Middle frontal gyrus (tissue), 1 donor: ENCODE measurements around the gene COQ2.
"Not testable (repeated sequence)": the region's sequence is repeated elsewhere in the genome, so short reads cannot be mapped to it uniquely, and the experiment has no call there.

ENCODE experiments used
- DNase-seq: peaks from one replicate; pipeline ENCODE4 v3.0.0-alpha.2; 2015; ENCODE audit warnings: low spot score; ENCODE audit errors: extremely low spot score

Gene COQ2

DNA sequence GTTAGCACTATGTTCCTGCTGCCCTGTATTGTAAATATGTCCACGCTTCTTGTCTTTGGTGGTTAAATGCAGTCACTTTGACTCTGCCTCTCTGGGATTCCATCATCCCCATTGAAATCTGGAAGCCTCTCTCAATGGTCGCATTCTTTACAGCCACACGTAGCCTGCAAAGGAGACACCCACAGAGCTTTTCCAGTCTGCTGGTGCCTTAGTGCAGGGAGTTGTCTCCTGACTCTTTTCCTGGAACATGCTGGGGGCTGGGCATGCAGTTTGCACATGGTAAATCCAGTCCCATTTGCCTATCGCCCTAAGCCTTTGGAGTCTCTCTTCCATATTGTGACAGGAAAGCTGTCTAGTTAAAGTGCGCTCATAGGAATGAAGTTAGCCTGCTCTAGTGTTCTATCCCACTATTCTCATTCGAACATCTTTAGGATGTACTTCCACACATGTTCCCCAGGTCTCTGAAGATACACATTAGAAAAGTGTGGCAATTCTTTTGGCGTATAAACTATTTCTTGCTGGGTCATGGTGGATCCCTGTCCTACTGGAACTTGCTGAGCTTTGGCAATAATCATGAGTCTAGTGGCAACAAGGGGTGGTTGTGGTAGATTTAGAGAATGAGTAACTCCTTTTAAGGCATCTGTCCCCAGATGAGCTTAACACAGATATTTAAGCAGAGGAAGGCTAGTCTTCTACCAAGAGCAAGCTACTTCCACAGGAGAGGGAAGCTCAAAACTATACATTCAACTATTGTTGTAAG is 33.7 kb downstream of the COQ2 start:
- DNase-seq, result no peak

GRCh38 chr4:83248486-83248885 is 36.1 kb downstream of the COQ2 start:
- no peak for DNase-seq

DNA sequence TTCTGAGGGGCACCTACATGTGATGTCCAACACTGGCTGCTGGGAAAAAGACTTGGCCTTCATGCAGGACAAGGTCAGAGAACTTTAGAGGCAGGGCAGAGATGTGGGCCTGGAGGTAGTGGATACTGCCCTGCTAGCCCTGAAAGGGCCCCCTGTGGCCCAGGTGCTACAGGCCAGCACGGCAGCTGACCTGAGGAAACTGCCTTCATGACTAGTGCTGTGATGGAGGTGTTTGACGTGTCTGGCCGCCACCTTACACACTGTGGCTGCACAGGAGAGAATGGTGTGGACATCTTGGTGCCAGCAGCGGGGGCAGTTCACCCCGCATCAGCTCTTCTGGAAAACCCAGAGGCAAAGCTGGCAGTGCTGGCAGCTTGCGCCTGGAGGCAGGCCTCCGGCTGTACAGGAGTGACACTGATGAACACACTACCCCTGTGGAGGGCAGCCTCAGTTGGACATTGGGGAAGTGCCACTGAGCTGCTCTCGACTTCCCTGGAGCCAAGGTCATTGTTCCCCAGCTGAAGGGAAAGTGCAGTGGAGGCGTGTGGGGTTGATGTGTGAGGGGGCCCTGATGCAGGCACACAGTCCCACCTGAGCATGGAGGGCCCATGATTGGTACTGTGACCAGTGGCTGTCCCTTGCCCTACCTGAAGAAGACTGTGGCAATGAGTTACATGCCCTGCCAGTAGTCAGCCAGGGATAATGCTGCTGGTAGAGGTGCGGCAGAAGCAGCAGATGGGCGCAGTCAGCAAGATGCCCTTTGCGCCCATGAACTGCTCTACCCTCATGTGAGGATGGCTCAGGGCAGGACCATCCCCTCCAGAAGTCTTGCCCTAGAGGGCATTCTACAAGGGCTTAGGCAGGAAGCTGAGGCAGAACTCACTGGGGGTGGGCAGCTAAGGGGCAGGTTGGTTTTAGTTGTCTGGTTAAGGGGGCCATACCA is 36.9 kb downstream of the COQ2 start:
- DNase-seq, result no peak

- no peak for DNase-seq
Observed at GRCh38 chr4:83241132-83241531, 43.5 kb downstream of the COQ2 start.

DNA sequence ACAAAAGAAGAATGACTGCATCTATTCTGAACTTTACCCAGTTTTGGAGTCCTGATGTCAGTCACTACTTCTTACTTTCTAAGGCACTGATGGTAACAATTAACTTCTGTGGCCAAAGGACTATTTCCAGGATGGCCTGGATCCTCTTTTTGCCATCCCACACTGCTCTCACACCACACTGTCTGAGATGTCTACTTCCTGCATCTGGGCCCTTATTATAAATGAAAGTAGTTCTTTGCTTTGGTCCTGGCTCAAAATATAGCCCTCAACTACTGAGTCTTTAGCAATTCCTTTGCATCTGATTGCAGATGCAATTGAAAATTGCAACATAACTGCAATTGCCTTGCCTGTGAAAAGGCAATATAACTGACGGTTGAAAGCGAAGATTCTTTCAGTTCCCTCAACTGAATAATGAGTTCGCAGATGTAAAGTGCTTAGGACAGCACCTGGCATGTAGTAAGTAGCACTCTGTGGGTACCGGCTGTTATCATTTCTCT is 44.2 kb downstream of the COQ2 start:
- no peak for DNase-seq

GRCh38 chr4:83238393-83239248 is 46.0 kb downstream of the COQ2 start:
- DNase-seq, result no peak

GRCh38 chr4:83237591-83237990 is 47.0 kb downstream of the COQ2 start:
- DNase-seq, result no peak

DNA sequence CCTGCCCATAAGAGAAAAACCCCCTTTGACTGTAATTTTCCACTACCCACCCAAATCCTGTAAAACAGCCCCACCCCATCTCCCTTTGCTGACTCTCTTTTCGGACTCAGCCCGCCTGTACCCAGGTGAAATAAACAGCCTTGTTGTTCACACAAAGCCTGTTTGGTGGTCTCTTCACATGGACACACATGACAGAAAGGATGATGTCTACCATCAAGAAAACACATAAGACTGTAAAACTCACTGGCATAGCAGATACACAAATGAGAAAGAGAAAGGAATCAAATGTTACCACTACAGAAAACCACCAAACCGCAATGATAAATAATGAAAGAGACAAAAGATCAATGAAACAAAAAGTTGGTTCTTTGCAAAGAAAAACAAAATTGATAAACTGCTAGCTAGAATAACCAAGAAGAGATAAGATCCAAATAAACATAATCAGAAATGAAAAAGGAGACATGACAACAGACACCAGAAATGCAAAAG is 48.9 kb downstream of the COQ2 start:
- not testable (repeated sequence) for DNase-seq

- no peak for DNase-seq
Observed at GRCh38 chr4:83234902-83235644, 49.5 kb downstream of the COQ2 start.

DNA sequence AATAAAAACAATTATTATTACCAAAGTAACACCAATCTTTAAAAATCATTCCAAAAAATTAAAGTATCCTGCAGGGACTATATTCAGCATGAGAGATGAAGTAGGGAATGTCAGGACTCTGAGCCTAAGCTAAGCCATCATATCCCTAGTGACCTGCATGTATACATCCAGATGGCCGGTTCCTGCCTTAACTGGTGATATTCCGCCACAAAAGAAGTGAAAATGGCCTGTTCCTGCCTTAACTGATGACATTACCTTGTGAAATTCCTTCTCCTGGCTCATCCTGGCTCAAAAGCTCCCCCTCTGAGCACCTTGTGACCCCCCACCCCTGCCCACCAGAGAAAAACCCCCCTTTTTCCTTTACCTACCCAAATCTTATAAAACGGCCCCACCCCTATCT is 50.2 kb downstream of the COQ2 start:
- not testable (repeated sequence) for DNase-seq

DNA sequence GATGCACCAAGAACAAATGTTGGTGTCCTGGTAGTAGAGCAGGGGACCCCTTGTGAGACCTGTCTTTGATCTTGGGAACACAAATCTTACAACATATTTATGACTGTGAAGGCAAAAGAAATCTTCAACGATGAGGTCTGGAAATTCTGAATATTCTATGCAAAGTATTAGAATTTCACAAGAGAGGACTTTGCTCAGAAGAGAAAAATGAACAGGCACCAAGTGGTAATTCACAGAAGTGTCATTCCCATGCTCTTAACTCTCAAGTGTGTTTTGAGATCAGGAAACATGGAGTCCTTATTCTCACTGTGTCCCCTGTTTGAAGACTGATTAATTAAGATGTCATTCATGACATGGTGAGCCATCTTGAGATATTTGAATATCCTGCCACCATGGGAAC is 52.5 kb downstream of the COQ2 start:
- no peak for DNase-seq

GRCh38 chr4:83231620-83232076 is 53.0 kb downstream of the COQ2 start:
- no peak for DNase-seq

DNA sequence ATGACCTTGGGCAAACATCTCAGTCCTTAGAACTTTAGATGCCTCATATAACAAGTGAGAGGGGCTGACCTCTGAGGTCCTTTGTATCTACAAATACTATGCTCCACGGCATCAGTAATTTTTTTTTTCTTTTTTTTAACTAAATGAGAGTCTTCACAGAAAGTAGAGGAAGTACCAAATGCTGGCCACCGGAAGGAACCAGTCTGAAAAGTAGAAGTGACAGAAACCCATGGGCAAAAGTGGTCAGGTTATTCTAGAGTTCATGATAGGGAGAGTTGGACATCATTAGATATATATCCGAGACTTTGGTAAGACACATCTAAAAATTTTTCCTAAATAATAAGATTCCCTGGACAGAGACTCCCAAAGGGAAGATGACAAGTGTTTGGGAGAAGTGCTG is 53.7 kb downstream of the COQ2 start:
- DNase-seq, result no peak

DNA sequence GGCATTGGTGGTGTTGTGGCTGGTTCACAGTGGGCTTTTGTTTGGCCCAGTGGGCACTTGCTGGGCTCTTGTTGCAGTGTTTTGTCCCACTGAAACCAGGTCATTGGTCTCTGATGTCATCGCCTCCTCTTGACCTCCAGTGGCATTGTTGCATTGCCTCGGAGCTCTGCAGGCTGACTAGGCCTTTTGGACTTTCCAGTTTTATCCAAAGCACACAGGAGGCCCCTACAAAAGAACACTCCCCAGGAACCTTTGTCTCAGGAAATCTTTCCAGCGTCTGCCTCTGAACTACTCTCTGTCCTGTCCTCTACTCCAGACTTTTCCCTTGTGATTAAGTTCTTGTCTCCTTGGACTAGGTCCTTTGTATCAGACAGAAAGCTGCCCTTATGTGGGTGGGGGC is 54.8 kb downstream of the COQ2 start:
- no peak for DNase-seq

DNA sequence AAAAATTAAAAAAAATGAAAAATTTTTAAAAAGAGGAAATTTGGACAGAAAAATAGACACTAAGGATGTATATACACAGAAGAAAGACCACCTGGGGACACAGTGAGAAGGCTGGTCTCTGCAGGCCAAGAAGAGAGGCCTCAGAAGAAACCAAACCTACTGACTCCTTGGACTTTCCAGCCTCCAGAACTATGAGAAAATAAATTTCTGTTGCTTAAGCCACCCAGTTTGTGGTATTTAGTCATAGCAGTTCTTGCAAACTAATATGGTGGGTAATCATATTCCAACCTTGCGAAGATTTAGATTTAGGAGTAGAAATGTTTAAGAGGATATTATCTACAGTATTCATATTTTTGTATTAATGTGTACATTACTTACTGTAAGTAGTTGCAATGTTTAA is 56.4 kb downstream of the COQ2 start:
- no peak for DNase-seq

DNA sequence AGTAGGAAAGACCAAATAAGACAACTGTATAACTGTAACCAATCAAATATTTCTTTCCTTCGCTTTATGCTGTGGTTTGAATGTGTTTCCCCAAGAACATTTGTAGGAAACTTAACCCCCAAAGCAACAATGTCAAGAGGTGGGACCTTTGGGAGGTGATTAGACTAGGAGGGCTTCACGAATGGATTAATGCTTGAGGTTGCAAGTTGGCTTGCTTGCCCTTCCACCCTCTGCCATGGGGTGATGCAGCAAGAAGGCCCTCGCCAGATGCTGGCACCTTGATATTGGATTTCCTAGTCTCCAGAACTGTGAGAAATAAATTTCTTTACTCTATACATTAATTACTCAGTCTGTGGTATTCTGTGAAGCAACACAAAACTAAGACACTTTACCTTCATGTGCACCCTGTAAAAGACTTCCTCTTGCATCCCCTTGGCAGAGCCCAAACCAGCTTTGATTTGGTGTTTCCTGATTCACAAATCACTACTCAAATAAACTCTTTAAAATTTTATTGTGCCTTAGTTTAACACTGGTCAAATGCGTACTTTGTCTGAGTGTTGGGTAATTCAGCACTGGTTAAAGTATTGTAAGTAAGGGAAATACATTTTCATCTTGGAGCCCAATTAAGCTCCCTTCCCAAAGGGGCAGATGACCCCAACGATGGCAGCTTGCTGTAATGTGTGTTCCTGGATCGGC is 59.9 kb downstream of the COQ2 start:
- DNase-seq, result no peak

DNA sequence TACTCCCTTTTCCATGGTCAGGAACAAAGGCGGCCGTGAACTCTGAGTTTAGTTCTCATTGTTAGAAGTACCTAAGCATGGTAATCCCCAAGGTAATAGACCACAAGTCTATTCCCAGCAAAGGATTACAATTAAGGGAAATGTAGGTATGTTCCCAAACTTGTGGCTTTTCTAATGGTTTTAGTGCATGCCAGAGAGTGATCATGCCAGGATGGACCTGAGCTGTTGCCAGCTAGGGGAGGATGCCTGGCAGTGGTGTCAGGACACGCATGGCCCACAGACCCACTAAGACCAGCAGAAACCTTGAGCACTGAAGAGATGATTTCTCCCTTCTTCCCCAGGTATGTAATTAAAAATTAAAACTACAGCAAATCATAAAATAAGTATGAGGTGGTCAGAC is 60.8 kb downstream of the COQ2 start:
- DNase-seq, result no peak

- DNase-seq, result no peak
Observed at GRCh38 chr4:83221897-83222441, 62.6 kb downstream of the COQ2 start.
